Lung (tissue), 12 donors: ENCODE measurements around the gene RPL38. TPM values are rescaled to one million over a fixed set of nuclear protein-coding genes. Genes with fewer than 3 reads are reported as not detected.

Source experiments
- ATAC-seq: fragments of 200-7000 bp; cut with Tn5 transposase; one replicate; pipeline ENCODE4 v1.9.1; 2020; ENCODE audit warnings: moderate number of reproducible peaks; ENCODE audit not compliant: insufficient read depth, low FRiP score
- DNase-seq, 3 donors: peaks; one replicate each; pipeline ENCODE4 v3.0.0-alpha.2; 2013 to 2017
- H3K27ac ChIP-seq, 2 donors: one replicate each; pipeline ENCODE4 v1.5.1; 2013; ENCODE audit warnings: mild to moderate bottlenecking in 2 of 2, moderate library complexity in 2 of 2, control low read depth in 1 of 2, inconsistent platforms in 1 of 2, low read depth in 1 of 2, low read length in 1 of 2
- H3K27me3 ChIP-seq, 3 donors: one replicate each; pipeline ENCODE4 v1.5.1; 2013; ENCODE audit warnings: low read length in 2 of 3; ENCODE audit not compliant: control insufficient read depth in 3 of 3, insufficient read depth in 3 of 3
- H3K36me3 ChIP-seq, 4 donors: one replicate each; pipeline ENCODE4 v1.5.1; 2013; ENCODE audit warnings: low read length in 4 of 4, mild to moderate bottlenecking in 1 of 4, moderate library complexity in 1 of 4; ENCODE audit not compliant: control insufficient read depth in 4 of 4, insufficient read depth in 4 of 4
- H3K4me1 ChIP-seq, 5 donors: one replicate each; pipeline ENCODE4 v1.5.1; 2013; ENCODE audit warnings: low read length in 5 of 5, mild to moderate bottlenecking in 2 of 5, moderate library complexity in 1 of 5; ENCODE audit not compliant: control insufficient read depth in 5 of 5, insufficient read depth in 5 of 5
- H3K4me3 ChIP-seq: one replicate; pipeline ENCODE4 v1.5.1; 2013; ENCODE audit warnings: mild to moderate bottlenecking, control low read depth, moderate library complexity
- H3K9ac ChIP-seq, 2 donors: one replicate each; pipeline ENCODE4 v1.5.1; 2013; ENCODE audit warnings: low read length in 2 of 2, control low read depth in 1 of 2; ENCODE audit not compliant: insufficient read depth in 1 of 2
- H3K9me3 ChIP-seq, 4 donors: one replicate each; pipeline ENCODE4 v1.5.1; 2013; ENCODE audit warnings: low read length in 3 of 4, mild to moderate bottlenecking in 1 of 4, moderate library complexity in 1 of 4; ENCODE audit not compliant: control insufficient read depth in 4 of 4, insufficient read depth in 3 of 4
- WGBS, 2 donors: extraction: QIAGEN DNeasy Blood & Tissue Kit; methylation state at CpG; one replicate each; pipeline ENCODE4 v1.1.7; 2013; 5-methylcytosine and 5-hydroxymethylcytosine counted together
- polyA plus RNA-seq, 2 donors: library from polyadenylated mRNA; stranded (reverse); fragments of 200-250 nt; gene quantifications; one replicate each; pipeline ENCODE4 v1.2.1, GENCODE V29; 2013
- total RNA-seq, 2 donors: library from RNA; depleted of rRNA in 1 of 2; stranded (reverse); fragments of >200 nt in 1 of 2; gene quantifications; one replicate each; pipeline ENCODE4 v1.2.1, GENCODE V29; 2014 to 2021
- TF ChIP-seq, protein P1 (sequence below): IDR thresholded peaks from 2 replicates; pipeline ENCODE4 v1.5.1; 2012; ENCODE audit warnings: mild to moderate bottlenecking; ENCODE audit errors: control extremely low read depth, extremely low read depth
- donor health status: control.
- donor health status: control.
- donor health status: Bipolar disorder and iron deficiency.
- donor health status: healthy.
- donor health status: DM: yes; HTN: yes; CAD: no.

The RPL38 gene
- total and polyA plus RNA-seq, 4 donors = 686 to 2,752 (median 1,090) TPM

DNA sequence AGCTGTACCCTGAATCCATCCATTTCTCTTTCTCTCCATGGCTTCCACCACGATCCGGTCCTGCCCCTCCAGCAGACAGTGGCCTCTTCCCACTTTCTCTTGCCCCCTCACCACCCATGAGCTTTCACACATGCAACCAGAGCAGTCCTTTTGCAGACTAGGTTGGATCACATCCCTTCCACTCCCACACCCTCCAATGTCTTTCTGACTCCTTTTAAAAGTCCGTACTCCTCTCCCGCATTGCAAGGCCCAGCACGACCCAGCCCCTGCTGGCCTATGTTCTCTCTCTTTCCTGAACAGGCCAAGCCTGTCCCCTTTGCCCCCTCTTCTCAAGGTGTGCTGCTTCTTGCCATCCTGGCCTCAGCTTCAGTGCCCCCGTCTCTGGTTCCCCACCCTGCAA, 48.1 kb downstream of the RPL38 start:
- H3K27me3 ChIP-seq = peaks cover 0 to 3% (median 0%) of the 10 kb centered on the region in 3 donors
- DNase-seq = no peak
- TF ChIP-seq, protein P1, sequence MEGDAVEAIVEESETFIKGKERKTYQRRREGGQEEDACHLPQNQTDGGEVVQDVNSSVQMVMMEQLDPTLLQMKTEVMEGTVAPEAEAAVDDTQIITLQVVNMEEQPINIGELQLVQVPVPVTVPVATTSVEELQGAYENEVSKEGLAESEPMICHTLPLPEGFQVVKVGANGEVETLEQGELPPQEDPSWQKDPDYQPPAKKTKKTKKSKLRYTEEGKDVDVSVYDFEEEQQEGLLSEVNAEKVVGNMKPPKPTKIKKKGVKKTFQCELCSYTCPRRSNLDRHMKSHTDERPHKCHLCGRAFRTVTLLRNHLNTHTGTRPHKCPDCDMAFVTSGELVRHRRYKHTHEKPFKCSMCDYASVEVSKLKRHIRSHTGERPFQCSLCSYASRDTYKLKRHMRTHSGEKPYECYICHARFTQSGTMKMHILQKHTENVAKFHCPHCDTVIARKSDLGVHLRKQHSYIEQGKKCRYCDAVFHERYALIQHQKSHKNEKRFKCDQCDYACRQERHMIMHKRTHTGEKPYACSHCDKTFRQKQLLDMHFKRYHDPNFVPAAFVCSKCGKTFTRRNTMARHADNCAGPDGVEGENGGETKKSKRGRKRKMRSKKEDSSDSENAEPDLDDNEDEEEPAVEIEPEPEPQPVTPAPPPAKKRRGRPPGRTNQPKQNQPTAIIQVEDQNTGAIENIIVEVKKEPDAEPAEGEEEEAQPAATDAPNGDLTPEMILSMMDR = no peak
- no peak overlapping the region for H3K9ac ChIP-seq
- peaks cover 0 to 12% (median 4%) of the 10 kb centered on the region in 5 donors for H3K4me1 ChIP-seq
- no peak overlapping the region for H3K27ac ChIP-seq
- H3K9me3 ChIP-seq = no peaks in the 10 kb centered on the region
- H3K4me3 ChIP-seq = no peak overlapping the region
- peaks cover 0 to 5% (median 1%) of the 10 kb centered on the region in 4 donors for H3K36me3 ChIP-seq
- WGBS, 2 donors = 92 to 96% methylated on average over 6 of the region's 6 CpGs
- no peak for ATAC-seq

DNA sequence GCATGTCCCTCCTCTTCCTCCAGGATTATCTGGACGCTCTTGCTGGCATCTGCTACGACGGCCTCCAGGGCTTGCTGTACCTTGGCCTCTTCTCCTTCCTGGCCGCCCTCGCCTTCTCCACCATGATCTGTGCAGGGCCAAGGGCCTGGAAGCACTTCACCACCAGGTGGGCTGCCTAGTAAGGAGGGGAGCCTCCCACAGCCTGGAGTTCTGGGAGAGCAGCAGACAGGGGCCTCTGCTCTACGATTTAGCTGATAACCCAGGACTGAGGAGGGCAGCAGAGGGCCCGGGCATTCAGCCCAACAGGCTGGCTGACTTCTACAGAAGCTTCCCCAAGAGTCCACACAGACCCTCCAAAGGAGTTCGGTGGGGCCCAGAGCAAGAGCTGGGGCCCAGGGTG, 48.7 kb downstream of the RPL38 start:
- no peak for ATAC-seq
- TF ChIP-seq, protein P1 = no peak
- H3K27ac ChIP-seq = no peak overlapping the region
- H3K36me3 ChIP-seq = peaks cover 0 to 5% (median 1%) of the 10 kb centered on the region in 4 donors
- 75 to 93% methylated on average over 8 of the region's 8 CpGs for WGBS, 2 donors
- H3K27me3 ChIP-seq = peaks cover 0 to 3% (median 0%) of the 10 kb centered on the region in 3 donors
- no peaks in the 10 kb centered on the region for H3K9me3 ChIP-seq
- peaks cover 0 to 12% (median 4%) of the 10 kb centered on the region in 5 donors for H3K4me1 ChIP-seq
- H3K9ac ChIP-seq = no peak overlapping the region
- no peak overlapping the region for H3K4me3 ChIP-seq
- DNase-seq = no peak

DNA sequence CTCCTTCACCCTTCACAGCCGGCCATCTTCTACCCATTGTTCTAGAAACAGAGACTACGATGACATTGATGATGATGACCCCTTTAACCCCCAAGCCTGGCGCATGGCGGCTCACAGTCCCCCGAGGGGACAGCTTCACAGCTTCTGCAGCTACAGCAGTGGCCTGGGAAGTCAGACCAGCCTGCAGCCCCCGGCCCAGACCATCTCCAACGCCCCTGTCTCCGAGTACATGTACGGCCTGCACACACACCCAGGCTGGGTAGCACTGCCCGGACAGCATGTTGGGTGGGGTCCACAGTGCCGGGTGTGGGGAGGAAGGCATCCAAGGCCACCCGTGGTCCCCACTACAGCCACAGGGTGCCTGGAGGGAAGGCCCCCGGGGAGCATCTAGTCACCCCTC, 49.6 kb downstream of the RPL38 start:
- no peak overlapping the region for H3K4me3 ChIP-seq
- peaks cover 0 to 3% (median 0%) of the 10 kb centered on the region in 3 donors for H3K27me3 ChIP-seq
- ATAC-seq (no peak), DNase-seq (no peak)
- 92 to 96% methylated on average over 13 of the region's 13 CpGs for WGBS, 2 donors
- no peak overlapping the region for H3K9ac ChIP-seq
- H3K4me1 ChIP-seq = peaks cover 0 to 12% (median 4%) of the 10 kb centered on the region in 5 donors
- no peak overlapping the region for H3K27ac ChIP-seq
- H3K9me3 ChIP-seq = no peaks in the 10 kb centered on the region
- peaks cover 0 to 5% (median 1%) of the 10 kb centered on the region in 4 donors for H3K36me3 ChIP-seq
- TF ChIP-seq, protein P1 = no peak

DNA sequence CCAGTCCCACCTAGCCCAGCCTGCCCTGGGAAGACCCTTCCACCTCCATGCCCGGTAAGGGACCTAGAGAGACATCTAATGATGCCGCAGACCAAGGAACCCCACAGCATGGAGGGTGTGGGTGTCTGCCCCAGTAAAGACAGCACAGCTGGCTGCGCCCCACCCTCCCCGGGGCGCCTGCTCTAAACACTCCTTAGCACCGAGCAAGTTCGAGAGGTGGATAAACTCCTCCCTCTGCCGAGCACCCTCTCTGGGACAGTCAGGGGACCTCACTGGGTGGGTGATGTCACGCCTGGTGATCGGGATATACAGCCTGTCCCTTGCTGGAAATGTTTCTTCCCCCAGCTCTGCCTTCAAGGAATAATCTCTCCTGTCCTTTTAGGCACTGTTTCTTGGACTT, 53.8 kb downstream of the RPL38 start:
- Histone ChIP-seq H3K4me3 (no peak overlapping the region), H3K27ac (no peak overlapping the region), H3K4me1 (peaks cover 0 to 3% (median 0%) of the 10 kb centered on the region in 5 donors), H3K36me3 (peaks cover 0 to 5% (median 2%) of the 10 kb centered on the region in 4 donors), H3K9me3 (peaks cover 0 to 1% (median 0%) of the 10 kb centered on the region in 4 donors), H3K27me3 (no peaks in the 10 kb centered on the region), H3K9ac (no peak overlapping the region)
- TF ChIP-seq, protein P1 = no peak
- WGBS, 2 donors = 88 to 92% methylated on average over 10 of the region's 10 CpGs
- ATAC-seq (no peak), DNase-seq (no peak)
